ENCODE results near the gene CHD8. TPM values are rescaled to one million over a fixed set of nuclear protein-coding genes. Genes with fewer than 3 reads are reported as not detected.

Gene CHD8
- total RNA-seq, 2 donors from 2014 or later: 31.9 to 39.1 TPM

DNA sequence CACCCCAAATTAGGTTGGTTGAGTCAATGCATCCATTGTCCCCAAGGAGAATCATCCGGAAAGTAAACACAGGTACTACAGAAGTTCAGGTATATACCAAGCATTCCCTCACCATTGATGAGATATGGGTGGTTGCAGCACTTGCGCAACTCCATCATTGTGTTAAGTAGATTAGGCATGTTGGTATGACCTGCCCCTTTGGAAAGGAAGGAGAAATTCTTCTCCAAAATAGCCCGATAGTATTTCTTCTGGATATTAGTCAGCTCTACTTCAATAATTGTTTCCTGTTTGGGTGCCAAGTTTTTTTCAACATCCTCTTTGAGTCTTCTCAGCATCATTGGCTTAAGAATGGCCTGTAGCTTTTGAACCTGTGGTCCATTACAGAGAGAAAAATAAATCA is 50.8 kb downstream of the CHD8 start:
- H3K36me3 ChIP-seq: peaks cover 100% of the 10 kb centered on the region

GRCh38 chr14:21399311-21399870 is 56.5 kb downstream of the CHD8 start:
- Histone ChIP-seq H3K9me3 (no peaks in the 10 kb centered on the region), H3K27ac (no peak overlapping the region), H3K4me1 (no peaks in the 10 kb centered on the region), H3K4me3 (no peak overlapping the region), H3K36me3 (peaks cover 98% of the 10 kb centered on the region), H3K27me3 (no peaks in the 10 kb centered on the region)
- DNase-seq (ENCODE audit: low spot score): no peak
- TF ChIP-seq CTCF (IDR thresholded peaks at IDR 0.05): no peak

More for the DNA sequence above, 50.8 kb downstream of the CHD8 start:
- TF ChIP-seq CTCF (IDR thresholded peaks at IDR 0.05): no peak
- no peaks in the 10 kb centered on the region for H3K27me3 ChIP-seq
- no peaks in the 10 kb centered on the region for H3K4me1 ChIP-seq
- no peak overlapping the region for H3K27ac ChIP-seq
- H3K9me3 ChIP-seq: no peaks in the 10 kb centered on the region
- no peak for DNase-seq (ENCODE audit: low spot score)
- H3K4me3 ChIP-seq: no peak overlapping the region

DNA sequence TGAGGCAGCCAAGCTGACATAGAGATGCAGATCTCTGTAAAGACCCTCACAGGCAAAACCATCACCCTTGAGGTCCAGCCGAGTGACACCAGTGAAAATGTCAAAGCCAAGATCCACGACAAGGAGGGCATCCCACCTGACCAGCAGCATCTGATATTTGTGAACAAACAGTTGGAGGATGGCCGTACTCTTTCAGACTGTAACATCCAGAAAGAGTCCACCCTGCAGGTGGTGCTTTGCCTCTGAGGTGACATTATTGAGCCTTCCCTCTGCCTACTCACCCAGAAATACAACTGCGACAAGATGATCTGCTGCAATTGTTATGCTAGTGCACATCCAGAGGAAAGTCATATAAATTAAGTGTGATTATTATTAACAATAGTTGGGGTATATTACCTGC is 57.0 kb downstream of the CHD8 start:
- H3K9me3 ChIP-seq: no peaks in the 10 kb centered on the region
- TF ChIP-seq CTCF (IDR thresholded peaks at IDR 0.05): no peak
- no peak for DNase-seq (ENCODE audit: low spot score)
- H3K4me1 ChIP-seq: no peaks in the 10 kb centered on the region
- no peaks in the 10 kb centered on the region for H3K27me3 ChIP-seq
- H3K4me3 ChIP-seq: no peak overlapping the region
- H3K36me3 ChIP-seq: peaks cover 98% of the 10 kb centered on the region
- H3K27ac ChIP-seq: no peak overlapping the region

GRCh38 chr14:21395450-21395849 is 60.5 kb downstream of the CHD8 start:
- Histone ChIP-seq H3K27ac (no peak overlapping the region), H3K4me3 (no peak overlapping the region), H3K4me1 (no peaks in the 10 kb centered on the region), H3K9me3 (no peaks in the 10 kb centered on the region), H3K27me3 (no peaks in the 10 kb centered on the region), H3K36me3 (peaks cover 98% of the 10 kb centered on the region)
- no peak for DNase-seq (ENCODE audit: low spot score)
- no peak for TF ChIP-seq CTCF (IDR thresholded peaks at IDR 0.05)

DNA sequence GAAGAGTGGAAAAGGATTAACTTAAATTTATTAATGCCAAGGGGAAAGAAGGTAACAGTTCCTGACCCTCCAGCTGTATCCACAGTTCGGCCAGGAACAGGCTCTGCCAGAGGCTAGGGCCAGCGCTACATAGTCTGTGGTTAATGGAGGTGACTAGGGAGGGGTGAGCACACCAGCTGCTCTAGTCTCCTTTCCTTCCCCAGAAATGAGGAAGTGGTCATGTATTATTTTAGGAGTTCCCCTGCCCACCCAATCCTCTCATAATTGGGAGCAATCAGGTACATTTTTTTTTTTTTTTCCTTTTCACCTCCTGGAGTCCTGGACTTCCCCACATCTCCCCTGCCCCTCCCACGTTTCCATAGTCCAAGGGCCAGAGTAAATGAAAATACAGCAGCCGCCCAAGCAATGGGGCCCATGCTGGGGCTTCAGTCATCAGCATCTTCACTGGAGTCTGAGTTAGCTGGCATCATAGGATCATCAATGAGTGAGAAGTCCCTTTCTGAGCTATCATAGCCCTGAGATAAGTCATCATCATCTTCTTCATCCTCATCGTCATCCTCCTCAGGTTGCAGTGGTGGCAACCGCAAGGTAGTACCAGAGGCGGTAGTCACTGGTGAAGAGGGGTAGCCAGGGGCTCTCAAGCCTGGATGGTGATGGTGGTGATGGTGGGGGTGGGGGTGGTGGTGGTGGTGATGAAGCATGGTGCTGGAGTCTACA is 70.6 kb downstream of the CHD8 start:
- Histone ChIP-seq H3K9me3 (no peaks in the 10 kb centered on the region), H3K4me3 (no peak overlapping the region), H3K27me3 (no peaks in the 10 kb centered on the region), H3K4me1 (peaks cover 0 to 18% of the 10 kb centered on the region in 2 donors), H3K36me3 (peaks cover 29% of the 10 kb centered on the region), H3K27ac (peak overlapping the region; percentile 84 to 91)
- TF ChIP-seq CTCF (IDR thresholded peaks at IDR 0.05): no peak
- DNase-seq (ENCODE audit: low spot score): no peak
